MM.1S (cell line): ENCODE data around the gene CHID1.

ENCODE experiments used
- CTCF ChIP-seq: fragments of 300-600 bp; sonication (generic); IDR thresholded peaks from 2 replicates; pipeline ENCODE4 v1.5.1; 2016; ENCODE audit warnings: antibody characterized with exemption, low read length, mixed read lengths
- EZH2 ChIP-seq: fragments of 300-600 bp; sonication (generic); optimal IDR thresholded peaks from 2 replicates; pipeline ENCODE3; 2017; ENCODE audit warnings: low read depth, mild to moderate bottlenecking, antibody characterized with exemption, low read length, mixed read lengths

- TF ChIP-seq EZH2 = no peak
- TF ChIP-seq CTCF = no peak
Observed at GRCh38 chr11:868802-869201, 41.8 kb downstream of the CHID1 start.
